HL-60/S4 treated with phorbol 12-myristate 13-acetate at 8.2 ng/mL for 4 days and 3 days (cell line): ENCODE results near the gene ROM1.
"Not testable (repeated sequence)": the region's sequence is repeated elsewhere in the genome, so short reads cannot be mapped to it uniquely, and the experiment has no call there.

Experiments used
- in situ Hi-C: fragments of 300-500 bp; cut with MboI; formaldehyde crosslinking; loops from 2 replicates; pipeline ENCODE4 v1.15.0; 2022; ENCODE audit warnings: low sequenced_read_pairs

ROM1 gene

GRCh38 chr11:62648185-62648966 is 35.3 kb downstream of the ROM1 start:
- in situ Hi-C loops, result no loop called here

GRCh38 chr11:62648967-62649364 is 35.9 kb downstream of the ROM1 start:
- in situ Hi-C loops, result no loop called here

GRCh38 chr11:62649486-62649885 is 36.4 kb downstream of the ROM1 start:
- in situ Hi-C loops, result no loop called here

GRCh38 chr11:62650283-62650682 is 37.2 kb downstream of the ROM1 start:
- in situ Hi-C loops, result not testable (repeated sequence)

GRCh38 chr11:62652161-62653006 is 39.3 kb downstream of the ROM1 start:
- in situ Hi-C loops, result no loop called here

GRCh38 chr11:62654297-62654696 is 41.2 kb downstream of the ROM1 start:
- in situ Hi-C loops, result no loop called here

- in situ Hi-C loops, result no loop called here
Measured at GRCh38 chr11:62656796-62657429, 43.9 kb downstream of the ROM1 start.

GRCh38 chr11:62664405-62665074 is 51.5 kb downstream of the ROM1 start:
- in situ Hi-C loops, result no loop called here
